GM19372 (cell line): ENCODE data around the gene MZB1.

Source experiments
- ATAC-seq: cut with Tn5 transposase; IDR thresholded peaks from one replicate; pipeline ENCODE4 v1.9.1; 2021; ENCODE audit warnings: mild to moderate bottlenecking, low read depth, moderate library complexity; ENCODE audit not compliant: unreplicated experiment

Gene MZB1

DNA sequence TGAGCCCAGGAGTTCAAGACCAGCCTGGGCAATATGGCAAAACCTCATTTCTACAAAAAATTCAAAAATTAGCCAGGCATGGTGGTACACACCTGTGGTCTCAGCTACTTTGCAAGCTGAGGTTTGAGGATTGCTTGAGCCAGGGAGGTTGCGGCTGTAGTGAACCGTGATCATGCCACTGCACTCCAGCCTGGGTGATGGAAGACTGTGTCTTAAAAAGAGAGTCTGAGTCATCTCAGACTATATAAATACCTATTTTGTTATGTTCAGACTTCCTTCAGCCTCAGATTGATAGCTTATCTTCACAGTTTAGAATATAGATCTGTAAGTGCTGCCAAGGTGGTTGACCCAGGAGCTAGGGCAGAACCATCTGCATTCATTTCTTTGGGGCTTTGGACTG lies 49.7 kb downstream of the MZB1 start:
- ATAC-seq: no peak
